T-helper 2 cell treated with Interferon-gamma antibody and Interleukin-4, amounts not matched to agents 5 μg/mL and 100 μg/mL, for 36 hours (primary cell): ENCODE measurements around the gene PAX2.

Source experiments
- DNase-seq: peaks from one replicate; pipeline ENCODE4 v3.0.0; 2021; ENCODE audit warnings: low spot score
- H3K27ac Mint-ChIP-seq: one replicate; pipeline ENCODE4 v1.8.0; 2021; ENCODE audit warnings: mild to moderate bottlenecking, mixed read lengths
- H3K27me3 Mint-ChIP-seq: one replicate; pipeline ENCODE4 v1.8.0; 2021; ENCODE audit warnings: low read depth, mixed read lengths
- H3K36me3 Mint-ChIP-seq: one replicate; pipeline ENCODE4 v1.8.0; 2021; ENCODE audit warnings: low read depth, mixed read lengths
- H3K4me1 Mint-ChIP-seq: one replicate; pipeline ENCODE4 v1.8.0; 2021; ENCODE audit warnings: low read depth, mixed read lengths
- H3K4me3 Mint-ChIP-seq: one replicate; pipeline ENCODE4 v1.8.0; 2022; ENCODE audit warnings: mild to moderate bottlenecking, moderate library complexity, mixed read lengths
- H3K9me3 Mint-ChIP-seq: one replicate; pipeline ENCODE4 v1.8.0; 2021; ENCODE audit warnings: mixed read lengths

The PAX2 gene

GRCh38 chr10:100872034-100872791, 126.8 kb downstream of the PAX2 start:
- no peak overlapping the region for H3K4me3 Mint-ChIP-seq
- H3K4me1 Mint-ChIP-seq = no peaks in the 10 kb centered on the region
- no peaks in the 10 kb centered on the region for H3K36me3 Mint-ChIP-seq
- no peak overlapping the region for H3K27ac Mint-ChIP-seq
- H3K9me3 Mint-ChIP-seq = no peaks in the 10 kb centered on the region
- peaks cover 5% of the 10 kb centered on the region for H3K27me3 Mint-ChIP-seq
- DNase-seq = peak; percentile 41

- peaks cover 9% of the 10 kb centered on the region for H3K27me3 Mint-ChIP-seq
- H3K4me3 Mint-ChIP-seq = no peak overlapping the region
- no peak for DNase-seq
- no peak overlapping the region for H3K27ac Mint-ChIP-seq
- H3K9me3 Mint-ChIP-seq = no peaks in the 10 kb centered on the region
- no peaks in the 10 kb centered on the region for H3K4me1 Mint-ChIP-seq
- no peaks in the 10 kb centered on the region for H3K36me3 Mint-ChIP-seq
Measured at GRCh38 chr10:100873146-100873826, 127.9 kb downstream of the PAX2 start.

GRCh38 chr10:100873827-100874326, 128.5 kb downstream of the PAX2 start:
- no peaks in the 10 kb centered on the region for H3K9me3 Mint-ChIP-seq
- H3K4me1 Mint-ChIP-seq = no peaks in the 10 kb centered on the region
- no peaks in the 10 kb centered on the region for H3K36me3 Mint-ChIP-seq
- no peak overlapping the region for H3K27ac Mint-ChIP-seq
- no peak overlapping the region for H3K4me3 Mint-ChIP-seq
- H3K27me3 Mint-ChIP-seq = peaks cover 9% of the 10 kb centered on the region
- DNase-seq = no peak

GRCh38 chr10:100874702-100875483, 129.5 kb downstream of the PAX2 start:
- Mint-ChIP-seq H3K27ac (no peak overlapping the region), H3K27me3 (peaks cover 9% of the 10 kb centered on the region), H3K9me3 (no peaks in the 10 kb centered on the region), H3K4me3 (no peak overlapping the region), H3K4me1 (no peaks in the 10 kb centered on the region), H3K36me3 (no peaks in the 10 kb centered on the region)
- DNase-seq = no peak

GRCh38 chr10:100875484-100876166, 130.2 kb downstream of the PAX2 start:
- Mint-ChIP-seq H3K27ac (no peak overlapping the region), H3K27me3 (peaks cover 9% of the 10 kb centered on the region), H3K4me3 (no peak overlapping the region), H3K36me3 (no peaks in the 10 kb centered on the region), H3K9me3 (no peaks in the 10 kb centered on the region), H3K4me1 (no peaks in the 10 kb centered on the region)
- DNase-seq = no peak

GRCh38 chr10:100876585-100877460, 131.4 kb downstream of the PAX2 start:
- H3K4me1 Mint-ChIP-seq = no peaks in the 10 kb centered on the region
- peaks cover 9% of the 10 kb centered on the region for H3K27me3 Mint-ChIP-seq
- DNase-seq = no peak
- H3K36me3 Mint-ChIP-seq = no peaks in the 10 kb centered on the region
- no peak overlapping the region for H3K27ac Mint-ChIP-seq
- H3K9me3 Mint-ChIP-seq = no peaks in the 10 kb centered on the region
- no peak overlapping the region for H3K4me3 Mint-ChIP-seq

GRCh38 chr10:100877461-100877850, 132.1 kb downstream of the PAX2 start:
- no peak overlapping the region for H3K4me3 Mint-ChIP-seq
- peaks cover 9% of the 10 kb centered on the region for H3K27me3 Mint-ChIP-seq
- H3K9me3 Mint-ChIP-seq = no peaks in the 10 kb centered on the region
- H3K36me3 Mint-ChIP-seq = no peaks in the 10 kb centered on the region
- DNase-seq = no peak
- H3K4me1 Mint-ChIP-seq = no peaks in the 10 kb centered on the region
- no peak overlapping the region for H3K27ac Mint-ChIP-seq

GRCh38 chr10:100878291-100878910, 133.0 kb downstream of the PAX2 start:
- peaks cover 7% of the 10 kb centered on the region for H3K27me3 Mint-ChIP-seq
- H3K4me3 Mint-ChIP-seq = no peak overlapping the region
- H3K9me3 Mint-ChIP-seq = no peaks in the 10 kb centered on the region
- peak; percentile 8 for DNase-seq
- no peaks in the 10 kb centered on the region for H3K36me3 Mint-ChIP-seq
- H3K4me1 Mint-ChIP-seq = no peaks in the 10 kb centered on the region
- H3K27ac Mint-ChIP-seq = no peak overlapping the region
